Fibroblast of lung (primary cell): Measurements from ENCODE around the gene CCDC154. TPM values are rescaled to one million over a fixed set of nuclear protein-coding genes. Genes with fewer than 3 reads are reported as not detected.

Source experiments
- DNase-seq, 2 donors: peaks; one replicate each; pipeline versions ENCODE4 v3.0.0 to v3.0.0-alpha.2; 2010; ENCODE audit warnings: low read depth in 2 of 2
- H2AFZ ChIP-seq: 2 replicates; pipeline ENCODE4 v1.5.1; 2012; ENCODE audit warnings: low read length, control low read depth, inconsistent platforms
- H3K27ac ChIP-seq: 2 replicates; pipeline ENCODE4 v1.5.1; 2011; ENCODE audit warnings: low read length, control low read depth; ENCODE audit not compliant: insufficient read depth
- H3K27me3 ChIP-seq: 2 replicates; pipeline ENCODE4 v1.5.1; 2011; ENCODE audit warnings: mild to moderate bottlenecking, low read length; ENCODE audit not compliant: control insufficient read depth, insufficient read depth
- H3K36me3 ChIP-seq: 2 replicates; pipeline ENCODE4 v1.5.1; 2011; ENCODE audit warnings: low read length; ENCODE audit not compliant: control insufficient read depth, insufficient read depth
- H3K4me1 ChIP-seq: 2 replicates; pipeline ENCODE4 v1.5.1; 2011; ENCODE audit warnings: low read length; ENCODE audit not compliant: control insufficient read depth, insufficient read depth; ENCODE audit errors: extremely low read depth
- H3K4me2 ChIP-seq: 2 replicates; pipeline ENCODE4 v1.5.1; 2011; ENCODE audit warnings: low read length, control low read depth; ENCODE audit not compliant: insufficient read depth; ENCODE audit errors: extremely low read depth
- H3K4me3 ChIP-seq, 4 experiments: fragments of 200-600 bp in 1 of 4; sonication (generic) in 1 of 4; replicated peaks in 1 of 4; 2 replicates each; pipeline ENCODE4 v1.5.1; 2011 to 2016; ENCODE audit warnings: low read length in 4 of 4, low read depth in 3 of 4, mild to moderate bottlenecking in 3 of 4, control low read depth in 2 of 4, inconsistent platforms in 1 of 4, mixed read lengths in 1 of 4; ENCODE audit not compliant: insufficient read depth in 1 of 4; ENCODE audit errors: control extremely low read depth in 1 of 4
- H3K79me2 ChIP-seq: 2 replicates; pipeline ENCODE4 v1.5.1; 2012; ENCODE audit warnings: mild to moderate bottlenecking, low read length, inconsistent platforms; ENCODE audit not compliant: control insufficient read depth, insufficient read depth
- H3K9ac ChIP-seq: 2 replicates; pipeline ENCODE4 v1.5.1; 2011; ENCODE audit warnings: mild to moderate bottlenecking, low read length, control low read depth; ENCODE audit not compliant: insufficient read depth
- H3K9me3 ChIP-seq: 2 replicates; pipeline ENCODE4 v1.5.1; 2012; ENCODE audit warnings: low read depth, low read length; ENCODE audit not compliant: control insufficient read depth, insufficient read depth
- H4K20me1 ChIP-seq: 2 replicates; pipeline ENCODE4 v1.5.1; 2011; ENCODE audit warnings: low read length; ENCODE audit not compliant: control insufficient read depth, insufficient read depth; ENCODE audit errors: extremely low read depth
- CTCF ChIP-seq, 2 donors: IDR thresholded peaks in 1 of 2; conservative IDR thresholded peaks in 1 of 2; 1 replicate in 1 of 2; 2 replicates in 1 of 2; pipeline ENCODE4 v1.5.1; 2011 to 2012; ENCODE audit warnings: low read length in 2 of 2, control low read depth in 1 of 2, inconsistent platforms in 1 of 2, low read depth in 1 of 2, mild to moderate bottlenecking in 1 of 2
- EZH2 ChIP-seq: IDR thresholded peaks from 2 replicates; pipeline ENCODE4 v1.5.1; 2012; ENCODE audit warnings: low read length, control low read depth, mild to moderate bottlenecking; ENCODE audit errors: missing control alignments
- polyA plus RNA-seq, 2 donors: library from polyadenylated mRNA; depleted of rRNA in 1 of 2; stranded (reverse) in 1 of 2; unstranded in 1 of 2; fragments of >200 nt; gene quantifications; 2 replicates each; pipeline ENCODE4 v1.2.1, GENCODE V29; 2011 to 2012; ENCODE audit warnings: missing spikeins in 1 of 2
- total RNA-seq: library from RNA; depleted of rRNA; stranded (reverse); fragments of >200 nt; gene quantifications from 2 replicates; pipeline ENCODE4 v1.2.1, GENCODE V29; 2014

The CCDC154 gene
- total and polyA plus RNA-seq, 2 donors (not counting 1 experiment from before 2014, with no cell fraction given): 0.02 to 0.50 TPM

GRCh38 chr16:1395444-1396031 lies 48.8 kb downstream of the CCDC154 start:
- TF ChIP-seq CTCF (conservative IDR thresholded peaks at IDR 0.05 in 1 of 2, IDR thresholded peaks at IDR 0.05 in 1 of 2; ENCODE audit: low read depth in 1 of 2, low read length in 2 of 2) (no peak), EZH2 (no peak)
- peaks cover 3% of the 10 kb centered on the region for H3K36me3 ChIP-seq
- no peak overlapping the region for H3K4me2 ChIP-seq
- no peak overlapping the region for H3K9ac ChIP-seq
- H3K4me1 ChIP-seq: no peaks in the 10 kb centered on the region
- no peak for DNase-seq
- H3K27ac ChIP-seq: no peak overlapping the region
- H3K4me3 ChIP-seq: no peak overlapping the region
- no peaks in the 10 kb centered on the region for H3K9me3 ChIP-seq
- H2AFZ ChIP-seq: no peak overlapping the region
- H4K20me1 ChIP-seq: no peaks in the 10 kb centered on the region
- H3K27me3 ChIP-seq: no peaks in the 10 kb centered on the region
- no peaks in the 10 kb centered on the region for H3K79me2 ChIP-seq

- Histone ChIP-seq H3K4me1 (no peaks in the 10 kb centered on the region), H3K4me2 (no peak overlapping the region), H3K36me3 (peaks cover 3% of the 10 kb centered on the region), H3K27ac (no peak overlapping the region), H3K9me3 (no peaks in the 10 kb centered on the region), H4K20me1 (no peaks in the 10 kb centered on the region), H3K79me2 (no peaks in the 10 kb centered on the region), H3K9ac (no peak overlapping the region), H3K27me3 (no peaks in the 10 kb centered on the region), H3K4me3 (no peak overlapping the region), H2AFZ (no peak overlapping the region)
- no peak for DNase-seq
- TF ChIP-seq EZH2 (no peak), CTCF (conservative IDR thresholded peaks at IDR 0.05 in 1 of 2, IDR thresholded peaks at IDR 0.05 in 1 of 2; ENCODE audit: low read depth in 1 of 2, low read length in 2 of 2) (no peak)
Observed at GRCh38 chr16:1394367-1394951, 49.9 kb downstream of the CCDC154 start.

GRCh38 chr16:1393613-1394176 lies 50.7 kb downstream of the CCDC154 start:
- DNase-seq: no peak
- H2AFZ ChIP-seq: no peak overlapping the region
- no peaks in the 10 kb centered on the region for H4K20me1 ChIP-seq
- H3K4me2 ChIP-seq: no peak overlapping the region
- H3K9ac ChIP-seq: no peak overlapping the region
- no peaks in the 10 kb centered on the region for H3K36me3 ChIP-seq
- TF ChIP-seq CTCF (conservative IDR thresholded peaks at IDR 0.05 in 1 of 2, IDR thresholded peaks at IDR 0.05 in 1 of 2; ENCODE audit: low read depth in 1 of 2, low read length in 2 of 2) (no peak), EZH2 (no peak)
- H3K27ac ChIP-seq: no peak overlapping the region
- H3K9me3 ChIP-seq: no peaks in the 10 kb centered on the region
- H3K4me1 ChIP-seq: no peaks in the 10 kb centered on the region
- no peaks in the 10 kb centered on the region for H3K27me3 ChIP-seq
- no peaks in the 10 kb centered on the region for H3K79me2 ChIP-seq
- H3K4me3 ChIP-seq: no peak overlapping the region
